Measurements from ENCODE around the gene CENPVL3. TPM values are rescaled to one million over a fixed set of nuclear protein-coding genes. Genes with fewer than 3 reads are reported as not detected.
"Not testable (repeated sequence)": the region's sequence is repeated elsewhere in the genome, so short reads cannot be mapped to it uniquely, and the experiment has no call there.

The CENPVL3 gene
- not detected in 2 replicates for total RNA-seq

GRCh38 chrX:51618241-51619155 is at the start of gene CENPVL3:
TSS of gene CENPVL3 (minus strand) at chrX:51618912. CDS start at chrX:51618873, 39 bp downstream.
- not testable (repeated sequence) for FAIRE-seq; H3K4me3 ChIP-seq (ENCODE audit: low read depth, low read length); H3K36me3 ChIP-seq (ENCODE audit: control insufficient read depth, insufficient read depth, low read length); DNase-seq (ENCODE audit: low read depth); H3K27me3 ChIP-seq (ENCODE audit: control insufficient read depth, insufficient read depth, low read length)

GRCh38 chrX:51665981-51666380 is 47.3 kb upstream of the CENPVL3 start:
- H3K36me3 ChIP-seq (ENCODE audit: control insufficient read depth, insufficient read depth, low read length), result no peaks in the 10 kb centered on the region
- H3K27me3 ChIP-seq (ENCODE audit: control insufficient read depth, insufficient read depth, low read length), result no peaks in the 10 kb centered on the region
- FAIRE-seq (no peak), DNase-seq (ENCODE audit: low read depth) (no peak)
- H3K4me3 ChIP-seq (ENCODE audit: low read depth, low read length), result no peak overlapping the region
- no peak for TF ChIP-seq CTCF (IDR thresholded peaks at IDR 0.05; ENCODE audit: insufficient read depth, low read length, severe bottlenecking)

- no peaks in the 10 kb centered on the region for H3K27me3 ChIP-seq (ENCODE audit: control insufficient read depth, insufficient read depth, low read length)
- no peak for FAIRE-seq
- no peak for DNase-seq (ENCODE audit: low read depth)
- H3K4me3 ChIP-seq (ENCODE audit: low read depth, low read length), result no peak overlapping the region
- no peak for TF ChIP-seq CTCF (IDR thresholded peaks at IDR 0.05; ENCODE audit: insufficient read depth, low read length, severe bottlenecking)
- no peaks in the 10 kb centered on the region for H3K36me3 ChIP-seq (ENCODE audit: control insufficient read depth, insufficient read depth, low read length)
Measured at GRCh38 chrX:51643377-51643776, 24.7 kb upstream of the CENPVL3 start.

GRCh38 chrX:51641421-51642021 is 22.8 kb upstream of the CENPVL3 start:
- Histone ChIP-seq H3K36me3 (ENCODE audit: control insufficient read depth, insufficient read depth, low read length) (no peaks in the 10 kb centered on the region), H3K27me3 (ENCODE audit: control insufficient read depth, insufficient read depth, low read length) (no peaks in the 10 kb centered on the region), H3K4me3 (ENCODE audit: low read depth, low read length) (no peak overlapping the region)
- TF ChIP-seq CTCF (IDR thresholded peaks at IDR 0.05; ENCODE audit: insufficient read depth, low read length, severe bottlenecking), result peak; percentile 37
- peak; percentile 34 for DNase-seq (ENCODE audit: low read depth)
- FAIRE-seq, result no peak

GRCh38 chrX:51636511-51636910 is 17.8 kb upstream of the CENPVL3 start:
- DNase-seq (ENCODE audit: low read depth); H3K27me3 ChIP-seq (ENCODE audit: control insufficient read depth, insufficient read depth, low read length); H3K4me3 ChIP-seq (ENCODE audit: low read depth, low read length); H3K36me3 ChIP-seq (ENCODE audit: control insufficient read depth, insufficient read depth, low read length); FAIRE-seq: not testable (repeated sequence)

- no peak overlapping the region for H3K4me3 ChIP-seq (ENCODE audit: low read depth, low read length)
- H3K36me3 ChIP-seq (ENCODE audit: control insufficient read depth, insufficient read depth, low read length), result no peaks in the 10 kb centered on the region
- H3K27me3 ChIP-seq (ENCODE audit: control insufficient read depth, insufficient read depth, low read length), result peaks cover 2% of the 10 kb centered on the region
- DNase-seq (ENCODE audit: low read depth) (peak; percentile 46), FAIRE-seq (no peak)
- TF ChIP-seq CTCF (IDR thresholded peaks at IDR 0.05; ENCODE audit: insufficient read depth, low read length, severe bottlenecking), result peak; percentile 45
Measured at GRCh38 chrX:51614353-51615012, 4.2 kb downstream of the CENPVL3 start.
